ENCODE results near the gene RAD51B.

RAD51B gene

GRCh38 chr14:68188174-68188573 is 368.6 kb downstream of the RAD51B start:
- no peaks in the 10 kb centered on the region for H3K36me3 ChIP-seq (ENCODE audit: insufficient read depth, insufficient read length, low read length)
- H3K9ac ChIP-seq (ENCODE audit: insufficient read length, low read depth): no peak overlapping the region
- no peaks in the 10 kb centered on the region for H3K4me1 ChIP-seq (ENCODE audit: insufficient read depth, insufficient read length)
- TF ChIP-seq ZNF274 (IDR thresholded peaks at IDR 0.05; ENCODE audit: low read depth, low read length) (no peak), SUZ12 (IDR thresholded peaks at IDR 0.05; ENCODE audit: extremely low read depth, insufficient read depth, insufficient read length) (no peak), YY1 (IDR thresholded peaks at IDR 0.05; ENCODE audit: insufficient read depth, insufficient read length) (no peak)
- H3K27me3 ChIP-seq (ENCODE audit: insufficient read depth, insufficient read length): no peaks in the 10 kb centered on the region
- DNase-seq (ENCODE audit: low read depth, low spot score): no peak
- H3K4me3 ChIP-seq (ENCODE audit: insufficient read length, low read depth): no peak overlapping the region
- H3K9me3 ChIP-seq (ENCODE audit: insufficient read depth, low read length): no peaks in the 10 kb centered on the region; the same call in 1 of the 2 replicates

- Histone ChIP-seq H3K9me3 (ENCODE audit: insufficient read depth, low read length) (no peaks in the 10 kb centered on the region; the same call in 1 of the 2 replicates), H3K9ac (ENCODE audit: insufficient read length, low read depth) (no peak overlapping the region), H3K36me3 (ENCODE audit: insufficient read depth, insufficient read length, low read length) (no peaks in the 10 kb centered on the region)
Measured at GRCh38 chr14:68190032-68190431, 370.5 kb downstream of the RAD51B start.

GRCh38 chr14:68191567-68192321 is 372.2 kb downstream of the RAD51B start:
- DNase-seq (ENCODE audit: low read depth, low spot score): no peak

More at GRCh38 chr14:68190032-68190431, 370.5 kb downstream of the RAD51B start:
- DNase-seq (ENCODE audit: low read depth, low spot score): no peak
- H3K4me3 ChIP-seq (ENCODE audit: insufficient read length, low read depth): no peak overlapping the region
- no peaks in the 10 kb centered on the region for H3K4me1 ChIP-seq (ENCODE audit: insufficient read depth, insufficient read length)
- no peaks in the 10 kb centered on the region for H3K27me3 ChIP-seq (ENCODE audit: insufficient read depth, insufficient read length)
- no peak for TF ChIP-seq YY1 (IDR thresholded peaks at IDR 0.05; ENCODE audit: insufficient read depth, insufficient read length)
- no peak for TF ChIP-seq ZNF274 (IDR thresholded peaks at IDR 0.05; ENCODE audit: low read depth, low read length)
- TF ChIP-seq SUZ12 (IDR thresholded peaks at IDR 0.05; ENCODE audit: extremely low read depth, insufficient read depth, insufficient read length): no peak

GRCh38 chr14:68192935-68193334 is 373.4 kb downstream of the RAD51B start:
- TF ChIP-seq SUZ12 (IDR thresholded peaks at IDR 0.05; ENCODE audit: extremely low read depth, insufficient read depth, insufficient read length) (no peak), ZNF274 (IDR thresholded peaks at IDR 0.05; ENCODE audit: low read depth, low read length) (no peak), YY1 (IDR thresholded peaks at IDR 0.05; ENCODE audit: insufficient read depth, insufficient read length) (no peak)
- H3K4me1 ChIP-seq (ENCODE audit: insufficient read depth, insufficient read length): no peaks in the 10 kb centered on the region

More at GRCh38 chr14:68191567-68192321, 372.2 kb downstream of the RAD51B start:
- no peaks in the 10 kb centered on the region for H3K27me3 ChIP-seq (ENCODE audit: insufficient read depth, insufficient read length)
- H3K9ac ChIP-seq (ENCODE audit: insufficient read length, low read depth): no peak overlapping the region
- no peak overlapping the region for H3K4me3 ChIP-seq (ENCODE audit: insufficient read length, low read depth)
- H3K9me3 ChIP-seq (ENCODE audit: insufficient read depth, low read length): no peaks in the 10 kb centered on the region; the same call in 1 of the 2 replicates
- H3K4me1 ChIP-seq (ENCODE audit: insufficient read depth, insufficient read length): no peaks in the 10 kb centered on the region
- TF ChIP-seq SUZ12 (IDR thresholded peaks at IDR 0.05; ENCODE audit: extremely low read depth, insufficient read depth, insufficient read length) (no peak), YY1 (IDR thresholded peaks at IDR 0.05; ENCODE audit: insufficient read depth, insufficient read length) (no peak), ZNF274 (IDR thresholded peaks at IDR 0.05; ENCODE audit: low read depth, low read length) (no peak)
- H3K36me3 ChIP-seq (ENCODE audit: insufficient read depth, insufficient read length, low read length): no peaks in the 10 kb centered on the region

GRCh38 chr14:68193970-68194681 is 374.5 kb downstream of the RAD51B start:
- Histone ChIP-seq H3K9me3 (ENCODE audit: insufficient read depth, low read length) (no peaks in the 10 kb centered on the region), H3K36me3 (ENCODE audit: insufficient read depth, insufficient read length, low read length) (no peaks in the 10 kb centered on the region), H3K27me3 (ENCODE audit: insufficient read depth, insufficient read length) (no peaks in the 10 kb centered on the region), H3K4me1 (ENCODE audit: insufficient read depth, insufficient read length) (no peaks in the 10 kb centered on the region), H3K9ac (ENCODE audit: insufficient read length, low read depth) (no peak overlapping the region), H3K4me3 (ENCODE audit: insufficient read length, low read depth) (no peak overlapping the region)
- DNase-seq (ENCODE audit: low read depth, low spot score): no peak
- TF ChIP-seq SUZ12 (IDR thresholded peaks at IDR 0.05; ENCODE audit: extremely low read depth, insufficient read depth, insufficient read length) (no peak), YY1 (IDR thresholded peaks at IDR 0.05; ENCODE audit: insufficient read depth, insufficient read length) (no peak), ZNF274 (IDR thresholded peaks at IDR 0.05; ENCODE audit: low read depth, low read length) (no peak)

More at GRCh38 chr14:68192935-68193334, 373.4 kb downstream of the RAD51B start:
- H3K27me3 ChIP-seq (ENCODE audit: insufficient read depth, insufficient read length): no peaks in the 10 kb centered on the region
- H3K36me3 ChIP-seq (ENCODE audit: insufficient read depth, insufficient read length, low read length): no peaks in the 10 kb centered on the region
- H3K9ac ChIP-seq (ENCODE audit: insufficient read length, low read depth): no peak overlapping the region
- no peak for DNase-seq (ENCODE audit: low read depth, low spot score)
- no peaks in the 10 kb centered on the region for H3K9me3 ChIP-seq (ENCODE audit: insufficient read depth, low read length)
- H3K4me3 ChIP-seq (ENCODE audit: insufficient read length, low read depth): no peak overlapping the region

GRCh38 chr14:68195126-68195525 is 375.5 kb downstream of the RAD51B start:
- Histone ChIP-seq H3K4me1 (ENCODE audit: insufficient read depth, insufficient read length) (no peaks in the 10 kb centered on the region), H3K9me3 (ENCODE audit: insufficient read depth, low read length) (no peaks in the 10 kb centered on the region), H3K27me3 (ENCODE audit: insufficient read depth, insufficient read length) (no peaks in the 10 kb centered on the region), H3K36me3 (ENCODE audit: insufficient read depth, insufficient read length, low read length) (no peaks in the 10 kb centered on the region), H3K4me3 (ENCODE audit: insufficient read length, low read depth) (no peak overlapping the region), H3K9ac (ENCODE audit: insufficient read length, low read depth) (no peak overlapping the region)
- DNase-seq (ENCODE audit: low read depth, low spot score): peak; percentile 18
- TF ChIP-seq YY1 (IDR thresholded peaks at IDR 0.05; ENCODE audit: insufficient read depth, insufficient read length): no peak
